Measurements from ENCODE around the gene DNAJC4. TPM values are rescaled to one million over a fixed set of nuclear protein-coding genes. Genes with fewer than 3 reads are reported as not detected.
"Not testable (repeated sequence)": the region's sequence is repeated elsewhere in the genome, so short reads cannot be mapped to it uniquely, and the experiment has no call there.

Gene DNAJC4
- total and polyA plus RNA-seq, 7 donors = 22.9 to 45.8 (median 29.6) TPM

DNA sequence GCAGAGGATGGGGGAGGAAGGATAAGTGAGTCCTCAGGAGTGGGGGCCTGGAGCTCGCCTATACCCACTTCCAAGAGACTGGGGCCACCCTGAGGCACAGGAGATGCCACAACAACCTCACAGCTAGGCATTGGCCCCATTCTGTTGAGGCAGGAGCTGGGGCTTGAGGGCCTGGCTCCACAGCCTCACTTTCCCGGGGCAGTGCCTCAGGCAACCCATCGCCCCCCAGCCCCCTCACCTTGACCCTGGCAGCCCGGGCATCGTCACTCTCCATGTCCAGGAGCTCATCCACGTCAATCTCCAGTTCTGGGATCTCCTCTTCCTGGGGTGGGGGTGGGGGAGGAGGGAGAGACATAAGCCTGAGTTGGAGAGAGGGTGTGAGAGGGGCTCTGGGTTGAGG, 14.6 kb downstream of the DNAJC4 start:
- peak overlapping the region; percentile 99 for H3K27ac ChIP-seq
- DNase-seq (no peak), ATAC-seq (no peak)
- H3K9me3 ChIP-seq = no peaks in the 10 kb centered on the region
- peaks cover 0 to 22% of the 10 kb centered on the region in 2 donors for H3K36me3 ChIP-seq (ENCODE audit: insufficient read depth in 1 of 2, low read depth in 1 of 2)
- intact Hi-C loops (cut with DNase I) = no loop called here
- H3K4me1 ChIP-seq = peaks cover 34% of the 10 kb centered on the region
- 13 to 22% (median 19%) methylated on average over 6 of the region's 6 CpGs for WGBS, 3 donors
- no peaks in the 10 kb centered on the region for H3K27me3 ChIP-seq (ENCODE audit: insufficient read depth in 3 of 3, low read length in 2 of 3)
- H3K4me3 ChIP-seq = peak overlapping the region; percentile 93
- TF ChIP-seq, protein P1, sequence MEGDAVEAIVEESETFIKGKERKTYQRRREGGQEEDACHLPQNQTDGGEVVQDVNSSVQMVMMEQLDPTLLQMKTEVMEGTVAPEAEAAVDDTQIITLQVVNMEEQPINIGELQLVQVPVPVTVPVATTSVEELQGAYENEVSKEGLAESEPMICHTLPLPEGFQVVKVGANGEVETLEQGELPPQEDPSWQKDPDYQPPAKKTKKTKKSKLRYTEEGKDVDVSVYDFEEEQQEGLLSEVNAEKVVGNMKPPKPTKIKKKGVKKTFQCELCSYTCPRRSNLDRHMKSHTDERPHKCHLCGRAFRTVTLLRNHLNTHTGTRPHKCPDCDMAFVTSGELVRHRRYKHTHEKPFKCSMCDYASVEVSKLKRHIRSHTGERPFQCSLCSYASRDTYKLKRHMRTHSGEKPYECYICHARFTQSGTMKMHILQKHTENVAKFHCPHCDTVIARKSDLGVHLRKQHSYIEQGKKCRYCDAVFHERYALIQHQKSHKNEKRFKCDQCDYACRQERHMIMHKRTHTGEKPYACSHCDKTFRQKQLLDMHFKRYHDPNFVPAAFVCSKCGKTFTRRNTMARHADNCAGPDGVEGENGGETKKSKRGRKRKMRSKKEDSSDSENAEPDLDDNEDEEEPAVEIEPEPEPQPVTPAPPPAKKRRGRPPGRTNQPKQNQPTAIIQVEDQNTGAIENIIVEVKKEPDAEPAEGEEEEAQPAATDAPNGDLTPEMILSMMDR (IDR thresholded peaks at IDR 0.05) = no peak

GRCh38 chr11:64245401-64245796, 15.1 kb downstream of the DNAJC4 start:
- H3K27me3 ChIP-seq (ENCODE audit: insufficient read depth in 3 of 3, low read length in 2 of 3) = no peaks in the 10 kb centered on the region
- H3K4me3 ChIP-seq = peak overlapping the region; percentile 93
- intact Hi-C loops (cut with DNase I) = no loop called here
- H3K9me3 ChIP-seq = no peaks in the 10 kb centered on the region
- H3K36me3 ChIP-seq (ENCODE audit: insufficient read depth in 1 of 2, low read depth in 1 of 2) = peaks cover 0 to 22% of the 10 kb centered on the region in 2 donors
- peaks cover 30% of the 10 kb centered on the region for H3K4me1 ChIP-seq
- WGBS, 3 donors = 0 to 3% (median 3%) methylated on average over 4 to 6 of the region's 6 CpGs
- peak overlapping the region; percentile 99 for H3K27ac ChIP-seq
- peak; percentile 74 to 89 for DNase-seq
- peak; percentile 5 to 21 (median 14) for ATAC-seq
- TF ChIP-seq, protein P1 (IDR thresholded peaks at IDR 0.05) = no peak

DNA sequence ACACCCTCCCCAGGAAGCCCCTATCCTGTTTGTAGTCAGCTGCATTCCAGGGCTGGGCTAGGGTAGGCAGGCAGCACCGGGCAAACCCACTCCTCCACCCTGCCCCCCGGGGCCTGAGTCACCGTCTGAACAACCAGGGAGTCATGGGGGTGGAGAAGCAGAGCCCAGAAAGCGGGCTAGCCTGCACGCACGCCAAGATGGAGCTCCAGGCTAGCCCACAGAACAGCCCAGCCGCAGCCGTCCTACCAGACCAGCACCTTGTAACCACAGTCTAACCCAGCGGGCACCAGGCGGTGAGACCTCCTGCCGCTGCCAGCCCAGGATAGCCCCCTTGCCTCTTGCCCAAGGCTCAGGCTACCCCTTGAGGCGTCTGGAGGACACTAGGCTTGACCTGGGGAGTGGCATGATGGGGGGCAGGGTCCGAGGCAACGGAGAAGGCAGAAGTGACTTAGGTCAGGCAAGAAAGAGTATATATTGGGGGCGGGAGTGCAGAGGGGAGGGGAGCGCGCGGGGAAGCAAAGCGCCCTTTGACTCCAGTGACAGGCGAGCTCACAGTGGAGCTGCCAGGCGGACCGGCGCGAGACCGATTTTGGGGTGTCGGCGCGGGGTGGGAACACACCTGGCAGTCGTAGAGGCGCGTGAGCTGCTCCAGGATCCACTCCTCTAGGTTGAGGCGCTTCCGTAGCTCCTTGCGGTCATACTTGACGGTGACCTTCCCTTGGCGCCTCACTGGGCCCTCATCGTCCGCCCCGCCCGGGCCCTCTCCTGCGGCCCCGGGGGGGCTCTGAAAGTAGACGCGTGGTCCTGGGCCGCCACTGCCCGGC, 15.7 kb downstream of the DNAJC4 start:
- Histone ChIP-seq H3K4me3 (peak overlapping the region; percentile 93), H3K36me3 (ENCODE audit: insufficient read depth in 1 of 2, low read depth in 1 of 2) (peaks cover 0 to 22% of the 10 kb centered on the region in 2 donors), H3K27me3 (ENCODE audit: insufficient read depth in 3 of 3, low read length in 2 of 3) (no peaks in the 10 kb centered on the region), H3K4me1 (peaks cover 34% of the 10 kb centered on the region), H3K27ac (peak overlapping the region; percentile 99), H3K9me3 (no peaks in the 10 kb centered on the region)
- WGBS, 3 donors = 1 to 2% (median 2%) methylated on average over 31 to 46 of the region's 46 CpGs
- ATAC-seq = peak; percentile 38 to 52 (median 41)
- TF ChIP-seq, protein P1 (IDR thresholded peaks at IDR 0.05) = no peak
- intact Hi-C loops (cut with DNase I) = no loop called here
- peak; percentile 92 to 94 for DNase-seq

DNA sequence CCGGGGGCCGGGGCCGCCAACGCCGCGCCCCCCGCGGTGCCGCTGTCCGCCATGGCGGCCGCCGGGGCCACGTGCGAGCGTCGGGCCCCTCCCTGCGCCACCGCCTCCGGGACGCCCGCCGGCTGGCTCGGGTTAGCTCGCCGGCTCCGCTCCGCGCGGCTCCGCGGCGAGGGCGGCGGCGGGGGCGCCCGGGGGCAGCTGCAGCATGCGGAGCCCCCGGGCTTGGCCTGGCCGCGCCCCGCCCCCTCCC, 16.2 kb downstream of the DNAJC4 start:
- H3K9me3 ChIP-seq; H3K27me3 ChIP-seq (ENCODE audit: insufficient read depth in 3 of 3, low read length in 2 of 3); DNase-seq; ATAC-seq; intact Hi-C loops (cut with DNase I): not testable (repeated sequence)
- Histone ChIP-seq H3K4me1 (peaks cover 34% of the 10 kb centered on the region), H3K36me3 (ENCODE audit: insufficient read depth in 1 of 2, low read depth in 1 of 2) (peaks cover 0 to 22% of the 10 kb centered on the region in 2 donors), H3K4me3 (peak overlapping the region; percentile 93), H3K27ac (peak overlapping the region; percentile 99)
- WGBS, 3 donors = 0 to 2% (median 0%) methylated on average over 1 to 43 of the region's 43 CpGs

GRCh38 chr11:64246871-64247728, 16.8 kb downstream of the DNAJC4 start, which contains the start of gene PPP1R14B:
Gene PPP1R14B (minus strand): TSS chr11:64246943. CDS start chr11:64246673, 270 bp downstream.
- TF ChIP-seq, protein P1 (IDR thresholded peaks at IDR 0.05) = no peak
- DNase-seq = peak; percentile 94
- H3K27ac ChIP-seq = peak within 1 kb of the TSS; percentile 99
- intact Hi-C loops (cut with DNase I) = no loop called here
- no peaks in the 10 kb centered on the region for H3K9me3 ChIP-seq
- H3K4me3 ChIP-seq = peak within 1 kb of the TSS; percentile 93
- no peaks in the 10 kb centered on the region for H3K27me3 ChIP-seq (ENCODE audit: insufficient read depth in 3 of 3, low read length in 2 of 3)
- 0 to 1% (median 1%) methylated on average over 50 to 74 of the region's 74 CpGs for WGBS, 3 donors
- H3K4me1 ChIP-seq = peaks cover 37% of the 10 kb centered on the region
- ATAC-seq = peak; percentile 58 to 78 (median 69)
- H3K36me3 ChIP-seq (ENCODE audit: insufficient read depth in 1 of 2, low read depth in 1 of 2) = peaks cover 0 to 22% of the 10 kb centered on the region in 2 donors

Measured in psoas muscle (tissue), 8 donors.